CD14-positive monocyte (primary cell): Measurements from ENCODE around the gene TMEM225B. TPM values are rescaled to one million over a fixed set of nuclear protein-coding genes. Genes with fewer than 3 reads are reported as not detected.
A peak's percentile ranks its signal among the peaks of the same experiment; 100 is the strongest.

Source experiments
- DNase-seq, 3 donors: peaks; one replicate each; pipeline ENCODE4 v3.0.0-alpha.2; 2011 to 2022
- H2AFZ ChIP-seq: 2 replicates; pipeline ENCODE4 v1.6.0; 2012; ENCODE audit warnings: mild to moderate bottlenecking, low read depth, low read length, inconsistent platforms; ENCODE audit not compliant: insufficient read depth, poor library complexity, severe bottlenecking
- H3K27ac ChIP-seq, 2 donors: 1 replicate in 1 of 2; 2 replicates in 1 of 2; pipeline ENCODE4 v1.5.1; 2012 to 2013; ENCODE audit warnings: low read length in 2 of 2, control low read depth in 1 of 2, inconsistent platforms in 1 of 2, low read depth in 1 of 2, mild to moderate bottlenecking in 1 of 2
- H3K27me3 ChIP-seq, 2 donors: one replicate each; pipeline versions ENCODE4 v1.6.0 to v1.6.1; 2011 to 2013; ENCODE audit warnings: low read length in 2 of 2; ENCODE audit not compliant: control insufficient read depth in 2 of 2, insufficient read depth in 2 of 2
- H3K36me3 ChIP-seq, 2 donors: replicated peaks in 1 of 2; 1 replicate in 1 of 2; 2 replicates in 1 of 2; pipeline versions ENCODE4 v1.5.1 to v1.6.1; 2012 to 2013; ENCODE audit warnings: low read length in 2 of 2, control low read depth in 1 of 2, inconsistent platforms in 1 of 2, mild to moderate bottlenecking in 1 of 2; ENCODE audit not compliant: insufficient read depth in 2 of 2, control insufficient read depth in 1 of 2
- H3K4me1 ChIP-seq, 2 donors: 1 replicate in 1 of 2; 2 replicates in 1 of 2; pipeline versions ENCODE4 v1.5.1 to v1.6.1; 2012 to 2013; ENCODE audit warnings: low read length in 2 of 2, control low read depth in 1 of 2, inconsistent platforms in 1 of 2, mild to moderate bottlenecking in 1 of 2, moderate library complexity in 1 of 2; ENCODE audit not compliant: insufficient read depth in 2 of 2, control insufficient read depth in 1 of 2
- H3K4me2 ChIP-seq: replicated peaks from 2 replicates; pipeline ENCODE3; 2012; ENCODE audit warnings: low read length, moderate library complexity, mild to moderate bottlenecking; ENCODE audit not compliant: poor library complexity, severe bottlenecking; ENCODE audit errors: extremely low read depth
- H3K4me3 ChIP-seq, 3 experiments: fragments of 200-600 bp in 1 of 3; sonication (generic) in 1 of 3; replicated peaks in 1 of 3; 1 replicate in 2 of 3; 2 replicates in 1 of 3; pipeline ENCODE4 v1.5.1; 2011 to 2013; ENCODE audit warnings: low read length in 3 of 3, mild to moderate bottlenecking in 3 of 3, control low read depth in 2 of 3, low read depth in 2 of 3, inconsistent platforms in 1 of 3, moderate library complexity in 1 of 3
- H3K79me2 ChIP-seq: 2 replicates; pipeline ENCODE4 v1.6.0; 2012; ENCODE audit warnings: mild to moderate bottlenecking, control low read depth, inconsistent platforms, low read length, moderate library complexity; ENCODE audit not compliant: insufficient read depth
- H3K9ac ChIP-seq: 2 replicates; pipeline ENCODE4 v1.6.0; 2017; ENCODE audit warnings: low read length, mild to moderate bottlenecking; ENCODE audit not compliant: insufficient read depth, poor library complexity, severe bottlenecking
- H3K9me3 ChIP-seq, 2 donors: replicated peaks in 1 of 2; 1 replicate in 1 of 2; 2 replicates in 1 of 2; pipeline versions ENCODE4 v1.5.1 to v1.6.1; 2012 to 2013; ENCODE audit warnings: low read length in 2 of 2, control low read depth in 1 of 2; ENCODE audit not compliant: control insufficient read depth in 1 of 2, insufficient read depth in 1 of 2
- H4K20me1 ChIP-seq: 2 replicates; pipeline ENCODE4 v1.6.0; 2012; ENCODE audit warnings: mild to moderate bottlenecking, low read length, control low read depth, moderate library complexity; ENCODE audit not compliant: insufficient read depth
- H3K27ac Mint-ChIP-seq, 7 donors: one replicate each; pipeline ENCODE4 v1.8.0; 2020; ENCODE audit warnings: mild to moderate bottlenecking in 7 of 7, mixed read lengths in 7 of 7, moderate library complexity in 6 of 7, inconsistent platforms in 2 of 7
- H3K27me3 Mint-ChIP-seq, 3 donors: one replicate each; pipeline ENCODE4 v1.8.0; 2021 to 2022; ENCODE audit warnings: low read depth in 3 of 3, mild to moderate bottlenecking in 3 of 3, mixed read lengths in 3 of 3, moderate library complexity in 3 of 3, inconsistent platforms in 1 of 3
- H3K36me3 Mint-ChIP-seq, 2 donors: one replicate each; pipeline ENCODE4 v1.8.0; 2020; ENCODE audit warnings: mixed read lengths in 2 of 2, inconsistent platforms in 1 of 2, mild to moderate bottlenecking in 1 of 2
- H3K4me1 Mint-ChIP-seq: one replicate; pipeline ENCODE4 v1.8.0; 2020; ENCODE audit warnings: mild to moderate bottlenecking, mixed read lengths
- H3K4me3 Mint-ChIP-seq, 2 donors: one replicate each; pipeline ENCODE4 v1.8.0; 2020; ENCODE audit warnings: mild to moderate bottlenecking in 2 of 2, mixed read lengths in 2 of 2, moderate library complexity in 1 of 2
- H3K9me3 Mint-ChIP-seq, 7 donors: one replicate each; pipeline ENCODE4 v1.8.0; 2020 to 2022; ENCODE audit warnings: mixed read lengths in 7 of 7, mild to moderate bottlenecking in 6 of 7, moderate library complexity in 6 of 7, inconsistent platforms in 2 of 7
- WGBS: methylation state at CpG from one replicate; pipeline ENCODE4 v1.1.5; 2013; ENCODE audit warnings: missing lambda C conversion rate; ENCODE audit not compliant: insufficient coverage; 5-methylcytosine and 5-hydroxymethylcytosine counted together
- intact Hi-C, 2 donors: fragments of 100-400 bp; cut with micrococcal nuclease; formaldehyde crosslinking; loops; one replicate each; pipeline versions ENCODE4 v1.15.0 to v1.15.1; 2023
- polyA plus RNA-seq, 3 donors: library from polyadenylated mRNA; depleted of rRNA in 1 of 3; unstranded in 2 of 3; stranded (reverse) in 1 of 3; fragments of 300-500 nt in 2 of 3; fragments of >200 nt in 1 of 3; fragmentation: Illumina TruSeq in 2 of 3; gene quantifications; 1 replicate in 2 of 3; 2 replicates in 1 of 3; pipeline ENCODE4 v1.2.3, GENCODE V29; 2012 to 2021
- TF ChIP-seq, protein P1 (sequence below): fragments of 200-600 bp; IDR thresholded peaks from one replicate; pipeline ENCODE4 v1.8.0; 2022; ENCODE audit warnings: antibody characterized with exemption, mild to moderate bottlenecking

The TMEM225B gene
- polyA plus RNA-seq, 3 donors: 0.20 to 0.23 TPM; not detected in 1

DNA sequence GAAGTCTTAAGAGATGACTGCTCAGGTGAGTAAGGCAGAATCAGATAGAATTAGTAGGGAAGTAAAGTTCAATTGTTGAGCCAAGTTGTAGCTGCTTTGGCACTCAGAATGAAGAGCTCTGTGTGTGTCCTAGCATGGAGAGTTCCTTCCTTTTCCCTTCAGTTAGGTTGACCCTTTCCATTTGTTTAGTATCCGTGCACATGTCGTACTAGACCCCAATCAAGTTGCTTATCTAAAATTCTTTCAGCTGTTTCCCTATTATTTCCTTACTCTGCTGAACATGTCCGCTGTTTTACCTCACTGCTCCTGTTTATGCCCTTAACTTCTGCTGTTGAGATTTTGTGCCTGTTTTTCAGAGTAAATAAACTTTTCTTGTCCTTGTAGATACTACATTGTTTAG is 26.3 kb upstream of the TMEM225B start:
- Histone ChIP-seq H3K27ac (no peak overlapping the region), H4K20me1 (peaks cover 4% of the 10 kb centered on the region), H3K9ac (no peak overlapping the region), H3K27me3 (no peaks in the 10 kb centered on the region), H3K4me3 (no peak overlapping the region), H3K4me2 (no peak overlapping the region), H3K36me3 (peaks cover 44 to 69% of the 10 kb centered on the region in 2 donors), H3K9me3 (no peaks in the 10 kb centered on the region), H3K4me1 (no peaks in the 10 kb centered on the region), H3K79me2 (no peaks in the 10 kb centered on the region), H2AFZ (no peak overlapping the region)
- 100% methylated on average over 2 of the region's 3 CpGs for WGBS
- TF ChIP-seq, protein P1, sequence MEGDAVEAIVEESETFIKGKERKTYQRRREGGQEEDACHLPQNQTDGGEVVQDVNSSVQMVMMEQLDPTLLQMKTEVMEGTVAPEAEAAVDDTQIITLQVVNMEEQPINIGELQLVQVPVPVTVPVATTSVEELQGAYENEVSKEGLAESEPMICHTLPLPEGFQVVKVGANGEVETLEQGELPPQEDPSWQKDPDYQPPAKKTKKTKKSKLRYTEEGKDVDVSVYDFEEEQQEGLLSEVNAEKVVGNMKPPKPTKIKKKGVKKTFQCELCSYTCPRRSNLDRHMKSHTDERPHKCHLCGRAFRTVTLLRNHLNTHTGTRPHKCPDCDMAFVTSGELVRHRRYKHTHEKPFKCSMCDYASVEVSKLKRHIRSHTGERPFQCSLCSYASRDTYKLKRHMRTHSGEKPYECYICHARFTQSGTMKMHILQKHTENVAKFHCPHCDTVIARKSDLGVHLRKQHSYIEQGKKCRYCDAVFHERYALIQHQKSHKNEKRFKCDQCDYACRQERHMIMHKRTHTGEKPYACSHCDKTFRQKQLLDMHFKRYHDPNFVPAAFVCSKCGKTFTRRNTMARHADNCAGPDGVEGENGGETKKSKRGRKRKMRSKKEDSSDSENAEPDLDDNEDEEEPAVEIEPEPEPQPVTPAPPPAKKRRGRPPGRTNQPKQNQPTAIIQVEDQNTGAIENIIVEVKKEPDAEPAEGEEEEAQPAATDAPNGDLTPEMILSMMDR: no peak
- H3K36me3 Mint-ChIP-seq: peaks cover 53 to 70% of the 10 kb centered on the region in 2 donors
- H3K4me1 Mint-ChIP-seq: no peaks in the 10 kb centered on the region
- H3K27ac Mint-ChIP-seq: peak overlapping the region in 1 of 7 donors; percentile 38
- H3K9me3 Mint-ChIP-seq: no peaks in the 10 kb centered on the region
- no peak for DNase-seq
- H3K27me3 Mint-ChIP-seq: no peaks in the 10 kb centered on the region
- no peak overlapping the region for H3K4me3 Mint-ChIP-seq
- intact Hi-C loops: no loop called here

DNA sequence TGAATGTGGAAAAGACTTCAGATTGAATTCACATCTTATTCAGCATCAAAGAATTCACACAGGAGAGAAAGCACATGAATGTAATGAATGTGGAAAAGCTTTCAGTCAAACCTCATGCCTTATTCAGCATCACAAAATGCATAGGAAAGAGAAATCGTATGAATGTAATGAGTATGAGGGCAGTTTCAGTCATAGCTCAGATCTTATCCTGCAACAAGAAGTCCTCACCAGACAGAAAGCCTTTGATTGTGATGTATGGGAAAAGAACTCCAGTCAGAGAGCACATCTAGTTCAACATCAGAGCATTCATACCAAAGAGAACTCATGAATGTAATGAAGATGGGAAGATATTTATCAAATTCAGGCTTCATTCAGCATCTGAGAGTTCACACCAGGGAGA is 24.8 kb upstream of the TMEM225B start:
- H3K27me3 ChIP-seq: no peaks in the 10 kb centered on the region
- no peaks in the 10 kb centered on the region for H3K4me1 ChIP-seq
- H2AFZ ChIP-seq: no peak overlapping the region
- DNase-seq: no peak
- peaks cover 44 to 57% of the 10 kb centered on the region in 2 donors for H3K36me3 ChIP-seq
- H3K9me3 ChIP-seq: no peaks in the 10 kb centered on the region
- peaks cover 4% of the 10 kb centered on the region for H4K20me1 ChIP-seq
- H3K4me3 Mint-ChIP-seq: no peak overlapping the region
- H3K36me3 Mint-ChIP-seq: peaks cover 47 to 55% of the 10 kb centered on the region in 2 donors
- no peak overlapping the region for H3K4me3 ChIP-seq
- H3K79me2 ChIP-seq: no peaks in the 10 kb centered on the region
- intact Hi-C loops: no loop called here
- no peak overlapping the region for H3K27ac ChIP-seq
- no CpG with 5 or more reads among the region's 1 CpG for WGBS
- no peak overlapping the region for H3K4me2 ChIP-seq
- TF ChIP-seq, protein P1: no peak
- no peak overlapping the region for H3K27ac Mint-ChIP-seq
- no peaks in the 10 kb centered on the region for H3K9me3 Mint-ChIP-seq
- peaks cover 0 to 1% (median 0%) of the 10 kb centered on the region in 3 donors for H3K27me3 Mint-ChIP-seq
- H3K9ac ChIP-seq: no peak overlapping the region
- no peaks in the 10 kb centered on the region for H3K4me1 Mint-ChIP-seq
